Measurements from ENCODE around the gene FAHD1. TPM values are rescaled to one million over a fixed set of nuclear protein-coding genes. Genes with fewer than 3 reads are reported as not detected.

The FAHD1 gene
- total and polyA plus RNA-seq, 2 donors from 2014 or later: 36.4 to 108 TPM

DNA sequence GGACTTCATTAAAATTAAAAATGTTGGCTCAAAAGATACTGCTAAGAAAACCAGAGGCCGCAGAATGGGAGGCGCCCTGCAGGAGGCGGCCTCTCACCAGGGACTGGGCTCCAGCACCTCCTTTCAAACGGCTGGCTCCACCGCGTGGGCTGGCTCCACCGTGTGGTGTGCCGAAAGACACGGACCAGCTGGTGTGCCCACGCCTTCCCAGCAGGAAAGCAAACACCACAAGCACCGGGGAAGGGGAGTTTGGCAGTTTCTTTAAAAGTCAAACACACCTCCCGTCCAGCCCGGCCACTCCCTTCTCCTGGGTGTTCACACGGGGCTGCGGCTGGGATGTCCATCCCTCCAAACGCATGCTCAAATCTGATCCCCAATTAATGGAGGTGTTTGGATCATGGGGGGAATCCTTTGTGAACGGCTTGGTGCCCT lies 14.3 kb upstream of the FAHD1 start:
- DNase-seq (peak; percentile 78 to 88 (median 83)), FAIRE-seq (no peak)
- no peak overlapping the region for H3K27ac ChIP-seq (ENCODE audit: low read depth in 2 of 2, low read length in 2 of 2)
- intact Hi-C loops (cut with DNase I): no loop called here
- no peaks in the 10 kb centered on the region for H3K27me3 ChIP-seq (ENCODE audit: control insufficient read depth, insufficient read depth, low read length)
- H3K9ac ChIP-seq (ENCODE audit: low read length in 3 of 3): no peak overlapping the region
- TF ChIP-seq CTCF (IDR thresholded peaks at IDR 0.05; ENCODE audit: borderline replicate concordance, extremely low read depth, insufficient read depth): peak; percentile 56
- no peak overlapping the region for H3K4me3 ChIP-seq (ENCODE audit: low read length in 3 of 3)
- H3K9me3 ChIP-seq (ENCODE audit: control insufficient read depth in 2 of 3, insufficient read depth in 1 of 3, low read length in 3 of 3): no peaks in the 10 kb centered on the region
- H3K4me1 ChIP-seq (ENCODE audit: control insufficient read depth in 2 of 3, insufficient read depth in 2 of 3, low read depth in 1 of 3, low read length in 3 of 3): no peaks in the 10 kb centered on the region
- peaks cover 0 to 31% (median 11%) of the 10 kb centered on the region in 3 donors for H3K36me3 ChIP-seq (ENCODE audit: control insufficient read depth in 2 of 3, insufficient read depth in 3 of 3, low read length in 3 of 3)

DNA sequence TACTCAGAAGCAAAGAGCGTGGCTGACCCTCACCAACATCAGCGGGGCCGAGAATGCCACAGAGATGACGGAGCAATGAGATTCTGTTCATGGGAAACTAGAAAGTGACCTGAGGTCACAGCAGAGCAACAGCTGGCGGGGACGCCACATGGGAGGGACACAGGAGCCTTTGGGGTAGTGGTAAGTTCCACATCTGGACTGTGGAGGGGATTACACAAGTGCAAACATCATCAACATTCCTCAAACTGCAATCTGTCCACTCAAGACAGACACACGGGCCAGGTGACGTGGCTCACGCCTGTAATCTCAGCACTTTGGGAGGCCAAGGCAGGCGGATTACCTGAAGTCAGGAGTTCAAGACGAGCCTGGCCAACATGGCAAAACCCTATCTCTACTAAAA lies 11.5 kb upstream of the FAHD1 start:
- FAIRE-seq: no peak
- no peak for DNase-seq
- Histone ChIP-seq H3K4me1 (ENCODE audit: control insufficient read depth in 2 of 3, insufficient read depth in 2 of 3, low read depth in 1 of 3, low read length in 3 of 3) (no peaks in the 10 kb centered on the region), H3K27me3 (ENCODE audit: control insufficient read depth, insufficient read depth, low read length) (no peaks in the 10 kb centered on the region), H3K4me3 (ENCODE audit: low read length in 3 of 3) (no peak overlapping the region), H3K27ac (ENCODE audit: low read depth in 2 of 2, low read length in 2 of 2) (no peak overlapping the region), H3K9me3 (ENCODE audit: control insufficient read depth in 2 of 3, insufficient read depth in 1 of 3, low read length in 3 of 3) (no peaks in the 10 kb centered on the region), H3K9ac (ENCODE audit: low read length in 3 of 3) (no peak overlapping the region), H3K36me3 (ENCODE audit: control insufficient read depth in 2 of 3, insufficient read depth in 3 of 3, low read length in 3 of 3) (peaks cover 0 to 29% (median 6%) of the 10 kb centered on the region in 3 donors)
- intact Hi-C loops (cut with DNase I): no loop called here
- no peak for TF ChIP-seq CTCF (IDR thresholded peaks at IDR 0.05; ENCODE audit: borderline replicate concordance, extremely low read depth, insufficient read depth)

GRCh38 chr16:1816396-1817275 lies 10.4 kb upstream of the FAHD1 start:
- Histone ChIP-seq H3K36me3 (ENCODE audit: control insufficient read depth in 2 of 3, insufficient read depth in 3 of 3, low read length in 3 of 3) (peaks cover 0 to 34% (median 9%) of the 10 kb centered on the region in 3 donors), H3K9me3 (ENCODE audit: control insufficient read depth in 2 of 3, insufficient read depth in 1 of 3, low read length in 3 of 3) (no peaks in the 10 kb centered on the region), H3K4me3 (ENCODE audit: low read length in 3 of 3) (no peak overlapping the region), H3K27me3 (ENCODE audit: control insufficient read depth, insufficient read depth, low read length) (no peaks in the 10 kb centered on the region), H3K4me1 (ENCODE audit: control insufficient read depth in 2 of 3, insufficient read depth in 2 of 3, low read depth in 1 of 3, low read length in 3 of 3) (no peaks in the 10 kb centered on the region), H3K9ac (ENCODE audit: low read length in 3 of 3) (no peak overlapping the region), H3K27ac (ENCODE audit: low read depth in 2 of 2, low read length in 2 of 2) (no peak overlapping the region)
- FAIRE-seq: no peak
- intact Hi-C loops (cut with DNase I): no loop called here
- DNase-seq: no peak
- no peak for TF ChIP-seq CTCF (IDR thresholded peaks at IDR 0.05; ENCODE audit: borderline replicate concordance, extremely low read depth, insufficient read depth)

Measured in kidney (tissue), 14 donors.